ENCODE data around the gene RABEP1. TPM values are rescaled to one million over a fixed set of nuclear protein-coding genes. Genes with fewer than 3 reads are reported as not detected.

The RABEP1 gene
- total and polyA plus RNA-seq, 3 donors from 2014 or later: 23.2 to 47.4 (median 33.1) TPM

DNA sequence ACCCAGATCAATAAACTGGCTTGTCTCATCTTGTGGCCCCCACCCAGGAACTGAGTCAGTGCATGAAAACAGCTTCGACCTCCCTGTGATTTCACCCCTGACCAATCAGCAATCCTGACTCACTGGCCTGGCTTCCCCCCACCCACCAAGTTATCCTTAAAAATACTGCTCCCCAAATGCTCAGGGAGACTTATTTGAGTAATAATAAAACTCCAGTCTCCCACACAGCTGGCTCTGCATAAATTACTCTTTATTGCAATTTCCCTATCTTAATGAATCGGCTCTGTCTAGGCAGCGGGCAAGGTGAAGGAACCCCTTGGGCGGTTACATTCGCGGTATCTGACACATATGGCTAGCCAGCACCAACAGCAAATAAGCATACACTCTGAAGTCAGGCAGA lies 9.8 kb upstream of the RABEP1 start:
- TF ChIP-seq, protein P1, sequence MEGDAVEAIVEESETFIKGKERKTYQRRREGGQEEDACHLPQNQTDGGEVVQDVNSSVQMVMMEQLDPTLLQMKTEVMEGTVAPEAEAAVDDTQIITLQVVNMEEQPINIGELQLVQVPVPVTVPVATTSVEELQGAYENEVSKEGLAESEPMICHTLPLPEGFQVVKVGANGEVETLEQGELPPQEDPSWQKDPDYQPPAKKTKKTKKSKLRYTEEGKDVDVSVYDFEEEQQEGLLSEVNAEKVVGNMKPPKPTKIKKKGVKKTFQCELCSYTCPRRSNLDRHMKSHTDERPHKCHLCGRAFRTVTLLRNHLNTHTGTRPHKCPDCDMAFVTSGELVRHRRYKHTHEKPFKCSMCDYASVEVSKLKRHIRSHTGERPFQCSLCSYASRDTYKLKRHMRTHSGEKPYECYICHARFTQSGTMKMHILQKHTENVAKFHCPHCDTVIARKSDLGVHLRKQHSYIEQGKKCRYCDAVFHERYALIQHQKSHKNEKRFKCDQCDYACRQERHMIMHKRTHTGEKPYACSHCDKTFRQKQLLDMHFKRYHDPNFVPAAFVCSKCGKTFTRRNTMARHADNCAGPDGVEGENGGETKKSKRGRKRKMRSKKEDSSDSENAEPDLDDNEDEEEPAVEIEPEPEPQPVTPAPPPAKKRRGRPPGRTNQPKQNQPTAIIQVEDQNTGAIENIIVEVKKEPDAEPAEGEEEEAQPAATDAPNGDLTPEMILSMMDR (IDR thresholded peaks at IDR 0.05): no peak
- no peak for TF ChIP-seq POLR2A (IDR thresholded peaks at IDR 0.05)
- Histone ChIP-seq H3K4me3 (no peak overlapping the region), H3K27me3 (no peaks in the 10 kb centered on the region), H3K36me3 (ENCODE audit: low read depth, missing control alignments) (no peaks in the 10 kb centered on the region), H3K4me1 (peaks cover 2% of the 10 kb centered on the region), H3K27ac (no peak overlapping the region), H3K9me3 (no peaks in the 10 kb centered on the region)
- no peak for DNase-seq
- intact Hi-C loops (cut with DNase I; ENCODE audit: low total_unique reads): no loop called here
- 71 to 79% methylated on average over 6 of the region's 6 CpGs for WGBS, 2 donors

DNA sequence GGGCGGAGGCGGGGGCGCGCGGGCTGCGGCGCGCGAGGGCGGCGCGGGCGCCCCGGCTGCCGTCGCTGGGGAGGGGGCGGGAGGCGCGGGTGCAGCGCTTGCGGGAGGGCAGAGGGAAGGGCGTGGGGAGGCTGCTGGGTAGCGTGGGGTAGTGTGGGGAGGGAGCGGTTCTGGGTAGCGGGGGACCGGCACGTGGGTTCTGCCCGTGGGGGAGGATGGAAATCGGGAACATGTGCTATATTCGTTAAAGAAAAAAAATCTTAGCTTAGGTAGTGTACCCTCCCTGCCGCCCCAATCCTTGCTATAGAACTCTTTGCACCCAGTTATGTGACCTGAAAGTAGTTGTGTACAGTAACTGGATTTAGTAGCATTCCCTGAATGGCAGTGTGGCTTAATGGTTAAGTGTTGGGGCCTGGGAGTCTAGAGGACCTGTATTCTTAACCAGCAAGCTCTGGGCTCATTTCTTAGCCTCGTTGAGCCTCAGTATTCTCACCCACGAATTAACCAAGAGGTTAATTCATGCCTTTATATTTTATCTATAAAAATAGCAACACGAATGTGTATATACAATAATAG lies 646 bp downstream of the RABEP1 start:
- peak; percentile 50 for DNase-seq
- H3K4me1 ChIP-seq: peaks cover 15% of the 10 kb centered on the region
- H3K9me3 ChIP-seq: no peaks in the 10 kb centered on the region
- no peak for TF ChIP-seq POLR2A (IDR thresholded peaks at IDR 0.05)
- TF ChIP-seq, protein P1 (IDR thresholded peaks at IDR 0.05): no peak
- H3K27me3 ChIP-seq: no peaks in the 10 kb centered on the region
- H3K36me3 ChIP-seq (ENCODE audit: low read depth, missing control alignments): no peaks in the 10 kb centered on the region
- H3K27ac ChIP-seq: peak overlapping the region; percentile 24 to 91
- intact Hi-C loops (cut with DNase I; ENCODE audit: low total_unique reads): no loop called here
- 1 to 2% methylated on average over 23 to 24 of the region's 34 CpGs for WGBS, 2 donors
- H3K4me3 ChIP-seq: peak overlapping the region; percentile 77 to 90

- no peaks in the 10 kb centered on the region for H3K9me3 ChIP-seq
- H3K4me1 ChIP-seq: peaks cover 15% of the 10 kb centered on the region
- peak overlapping the region in 1 of 2 donors; percentile 91 for H3K27ac ChIP-seq
- no peaks in the 10 kb centered on the region for H3K36me3 ChIP-seq (ENCODE audit: low read depth, missing control alignments)
- no peak for TF ChIP-seq POLR2A (IDR thresholded peaks at IDR 0.05)
- TF ChIP-seq, protein P1 (IDR thresholded peaks at IDR 0.05): no peak
- WGBS, 2 donors: 25 to 34% methylated on average over 5 of the region's 5 CpGs
- H3K27me3 ChIP-seq: no peaks in the 10 kb centered on the region
- peak overlapping the region; percentile 77 to 90 for H3K4me3 ChIP-seq
- intact Hi-C loops (cut with DNase I; ENCODE audit: low total_unique reads): no loop called here
- DNase-seq: no peak
Measured at GRCh38 chr17:5283571-5284315, 1.7 kb downstream of the RABEP1 start.

- peaks cover 15% of the 10 kb centered on the region for H3K4me1 ChIP-seq
- H3K27me3 ChIP-seq: no peaks in the 10 kb centered on the region
- H3K4me3 ChIP-seq: no peak overlapping the region
- DNase-seq: no peak
- intact Hi-C loops (cut with DNase I; ENCODE audit: low total_unique reads): no loop called here
- no peak overlapping the region for H3K27ac ChIP-seq
- WGBS, 2 donors: 67 to 70% methylated on average over 7 of the region's 7 CpGs
- no peak for TF ChIP-seq POLR2A (IDR thresholded peaks at IDR 0.05)
- TF ChIP-seq, protein P1 (IDR thresholded peaks at IDR 0.05): no peak
- H3K36me3 ChIP-seq (ENCODE audit: low read depth, missing control alignments): no peaks in the 10 kb centered on the region
- no peaks in the 10 kb centered on the region for H3K9me3 ChIP-seq
Measured at GRCh38 chr17:5284681-5285080, 2.6 kb downstream of the RABEP1 start.

Data from testis (tissue), 3 donors.